GM23248 (cell line): Measurements from ENCODE around the gene FXYD6. TPM values are rescaled to one million over a fixed set of nuclear protein-coding genes. Genes with fewer than 3 reads are reported as not detected.

ENCODE experiments used
- DNase-seq: peaks from one replicate; pipeline ENCODE4 v3.0.0-alpha.2; 2015
- H2AFZ ChIP-seq: fragments of 200-600 bp; sonication (generic); 2 replicates; pipeline ENCODE4 v1.6.1; 2016; ENCODE audit warnings: antibody characterized with exemption
- H3F3A ChIP-seq: fragments of 200-600 bp; sonication (generic); 2 replicates; pipeline ENCODE4 v1.6.1; 2016; ENCODE audit warnings: mild to moderate bottlenecking, antibody characterized with exemption, mixed run types; ENCODE audit not compliant: insufficient read depth
- H3K27ac ChIP-seq: fragments of 200-600 bp; sonication (generic); 2 replicates; pipeline ENCODE4 v1.5.1; 2016; ENCODE audit warnings: mild to moderate bottlenecking
- H3K27me3 ChIP-seq: fragments of 200-600 bp; sonication (generic); replicated peaks from 2 replicates; pipeline ENCODE4 v1.6.1; 2016; ENCODE audit warnings: mild to moderate bottlenecking; ENCODE audit not compliant: insufficient read depth
- H3K36me3 ChIP-seq: fragments of 200-600 bp; sonication (generic); 2 replicates; pipeline ENCODE4 v1.6.1; 2016; ENCODE audit warnings: low read depth, mild to moderate bottlenecking
- H3K4me1 ChIP-seq: fragments of 200-600 bp; sonication (generic); 2 replicates; pipeline ENCODE4 v1.6.1; 2016; ENCODE audit warnings: mild to moderate bottlenecking; ENCODE audit not compliant: insufficient read depth
- H3K4me2 ChIP-seq: fragments of 200-600 bp; sonication (generic); one replicate; pipeline ENCODE4 v1.6.1; 2016; ENCODE audit warnings: mild to moderate bottlenecking; ENCODE audit not compliant: unreplicated experiment
- H3K4me3 ChIP-seq: fragments of 200-600 bp; sonication (generic); 2 replicates; pipeline ENCODE4 v1.5.1; 2016; ENCODE audit warnings: mild to moderate bottlenecking
- H3K79me2 ChIP-seq: fragments of 200-600 bp; sonication (generic); 2 replicates; pipeline ENCODE4 v1.6.1; 2016; ENCODE audit warnings: mild to moderate bottlenecking; ENCODE audit not compliant: insufficient read depth
- H3K9ac ChIP-seq: fragments of 200-600 bp; sonication (generic); 2 replicates; pipeline ENCODE4 v1.6.1; 2016; ENCODE audit warnings: mild to moderate bottlenecking
- H3K9me2 ChIP-seq: fragments of 200-600 bp; sonication (generic); 2 replicates; pipeline ENCODE4 v1.6.1; 2016; ENCODE audit warnings: mixed run types, mild to moderate bottlenecking, moderate library complexity; ENCODE audit not compliant: insufficient read depth
- H3K9me3 ChIP-seq: fragments of 200-600 bp; sonication (generic); one replicate; pipeline ENCODE4 v1.6.1; 2017; ENCODE audit warnings: low read depth
- H4K20me1 ChIP-seq: fragments of 200-600 bp; sonication (generic); 2 replicates; pipeline ENCODE4 v1.6.0; 2016; ENCODE audit not compliant: insufficient read depth
- EZH2 ChIP-seq: fragments of 200-600 bp; sonication (generic); IDR thresholded peaks from 2 replicates; pipeline ENCODE4 v1.6.1; 2018; ENCODE audit warnings: antibody characterized with exemption, mild to moderate bottlenecking; ENCODE audit not compliant: insufficient read depth, poor library complexity, severe bottlenecking
- EZH2phosphoT487 ChIP-seq: fragments of 200-600 bp; sonication (generic); IDR thresholded peaks from 2 replicates; pipeline ENCODE4 v1.6.1; 2018; ENCODE audit warnings: antibody characterized with exemption, moderate library complexity, mild to moderate bottlenecking, low read depth; ENCODE audit not compliant: insufficient read depth
- WGBS, 2 experiments: methylation state at CpG; one replicate each; pipeline ENCODE4 v1.1.6; 2015 to 2017; ENCODE audit warnings: low lambda C conversion rate in 2 of 2, low coverage in 1 of 2; ENCODE audit errors: missing lambda C conversion rate in 2 of 2; 5-methylcytosine and 5-hydroxymethylcytosine counted together
- in situ Hi-C: fragments of 300-500 bp; cut with MboI; formaldehyde crosslinking; loops from 2 replicates; pipeline ENCODE4 v1.15.0; 2020
- polyA plus RNA-seq: library from polyadenylated mRNA; unstranded; fragments of >200 nt; fragmentation: Nextera tagmentation; extraction: Ambion mirVana; gene quantifications from 2 replicates; pipeline ENCODE4 v1.2.1, GENCODE V29; 2016
- total RNA-seq: library from RNA; depleted of rRNA; stranded (reverse); fragments of >200 nt; shearing (Covaris generic); gene quantifications from 2 replicates; pipeline ENCODE4 v1.2.3, GENCODE V29; 2014

FXYD6 gene
- total and polyA plus RNA-seq, 2 experiments from 2014 or later = not detected

GRCh38 chr11:117900121-117900648 lies 23.7 kb upstream of the FXYD6 start:
- no peaks in the 10 kb centered on the region for H3K4me1 ChIP-seq
- 64 to 67% methylated on average over 4 of the region's 4 CpGs for WGBS, 2 experiments
- TF ChIP-seq EZH2 (no peak), EZH2phosphoT487 (no peak)
- H3K9me2 ChIP-seq = no peaks in the 10 kb centered on the region
- 0 out of 2 replicates have a peak, but pooled peaks cover 4% of the 10 kb centered on the region for H3K27me3 ChIP-seq
- H3F3A ChIP-seq = no peaks in the 10 kb centered on the region
- no peak overlapping the region for H2AFZ ChIP-seq
- H4K20me1 ChIP-seq = no peaks in the 10 kb centered on the region
- H3K9ac ChIP-seq = no peak overlapping the region
- H3K4me2 ChIP-seq = no peak overlapping the region
- no peaks in the 10 kb centered on the region for H3K9me3 ChIP-seq
- in situ Hi-C loops = no loop called here
- no peaks in the 10 kb centered on the region for H3K36me3 ChIP-seq
- H3K79me2 ChIP-seq = no peaks in the 10 kb centered on the region
- H3K27ac ChIP-seq = no peak overlapping the region
- no peak for DNase-seq
- no peak overlapping the region for H3K4me3 ChIP-seq

- in situ Hi-C loops = no loop called here
- no peak for DNase-seq
- WGBS, 2 experiments = 41 to 46% methylated on average over 4 of the region's 4 CpGs
- Histone ChIP-seq H3K79me2 (no peaks in the 10 kb centered on the region), H3K36me3 (no peaks in the 10 kb centered on the region), H3K4me1 (no peaks in the 10 kb centered on the region), H3K27ac (no peak overlapping the region), H3K4me3 (no peak overlapping the region), H3K9me2 (no peaks in the 10 kb centered on the region), H3K9ac (no peak overlapping the region), H2AFZ (no peak overlapping the region), H4K20me1 (no peaks in the 10 kb centered on the region), H3K27me3 (0 out of 2 replicates have a peak, but pooled peaks cover 4% of the 10 kb centered on the region), H3K9me3 (no peaks in the 10 kb centered on the region), H3K4me2 (no peak overlapping the region), H3F3A (no peaks in the 10 kb centered on the region)
- TF ChIP-seq EZH2 (no peak), EZH2phosphoT487 (no peak)
Measured at GRCh38 chr11:117898059-117898458, 21.6 kb upstream of the FXYD6 start.

- H4K20me1 ChIP-seq = no peaks in the 10 kb centered on the region
- H3K4me1 ChIP-seq = no peaks in the 10 kb centered on the region
- H3K9me3 ChIP-seq = no peaks in the 10 kb centered on the region
- H3F3A ChIP-seq = no peaks in the 10 kb centered on the region
- no peaks in the 10 kb centered on the region; the same call in 1 of the 2 replicates for H3K27me3 ChIP-seq
- H3K36me3 ChIP-seq = no peaks in the 10 kb centered on the region
- H3K79me2 ChIP-seq = no peaks in the 10 kb centered on the region
- no peak overlapping the region for H3K4me2 ChIP-seq
- no peak overlapping the region for H3K4me3 ChIP-seq
- TF ChIP-seq EZH2phosphoT487 (no peak), EZH2 (no peak)
- H2AFZ ChIP-seq = no peak overlapping the region
- in situ Hi-C loops = no loop called here
- H3K9ac ChIP-seq = no peak overlapping the region
- H3K27ac ChIP-seq = no peak overlapping the region
- 68 to 74% methylated on average over 3 of the region's 3 CpGs for WGBS, 2 experiments
- H3K9me2 ChIP-seq = no peaks in the 10 kb centered on the region
- no peak for DNase-seq
Measured at GRCh38 chr11:117892651-117893050, 16.2 kb upstream of the FXYD6 start.

DNA sequence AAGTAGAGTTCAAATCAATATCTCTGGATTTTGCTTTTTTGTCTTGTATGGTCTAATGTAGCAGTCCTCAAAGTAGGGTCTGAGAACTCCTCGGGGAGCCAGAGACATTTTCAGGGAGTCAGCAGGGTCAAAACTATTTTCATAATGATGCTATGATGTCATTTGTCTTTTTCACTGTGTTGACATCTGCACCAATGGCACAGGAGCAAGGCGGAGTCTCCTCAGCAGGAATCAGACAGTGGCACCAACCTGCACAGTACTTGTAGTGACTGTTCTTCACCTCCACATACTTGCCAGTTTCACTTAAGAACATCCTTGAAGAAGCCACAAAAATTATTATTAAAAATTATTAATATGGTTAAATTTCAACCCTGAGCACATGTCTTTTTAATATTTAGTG lies 14.9 kb upstream of the FXYD6 start:
- in situ Hi-C loops = no loop called here
- WGBS, 2 experiments = 17 to 22% methylated on average over 2 of the region's 2 CpGs

More for the DNA sequence above, 14.9 kb upstream of the FXYD6 start:
- Histone ChIP-seq H3K36me3 (no peaks in the 10 kb centered on the region), H3K4me1 (no peaks in the 10 kb centered on the region), H3K27ac (no peak overlapping the region), H3K4me2 (no peak overlapping the region), H3K9ac (no peak overlapping the region), H3K27me3 (no peaks in the 10 kb centered on the region; the same call in 1 of the 2 replicates), H3F3A (no peaks in the 10 kb centered on the region), H2AFZ (no peak overlapping the region), H4K20me1 (no peaks in the 10 kb centered on the region), H3K79me2 (no peaks in the 10 kb centered on the region), H3K9me3 (no peaks in the 10 kb centered on the region), H3K9me2 (no peaks in the 10 kb centered on the region), H3K4me3 (no peak overlapping the region)
- no peak for TF ChIP-seq EZH2
- TF ChIP-seq EZH2phosphoT487 = no peak
- no peak for DNase-seq
